NCI-H1930 (cell line): ENCODE measurements around the gene TRIP4.
"Not testable (repeated sequence)": the region's sequence is repeated elsewhere in the genome, so short reads cannot be mapped to it uniquely, and the experiment has no call there.

ENCODE experiments used
- DNase-seq, 2 experiments: peaks; one replicate each; lab custom pipeline; 2025; lab: John Stamatoyannopoulos, UW

Gene TRIP4

GRCh38 chr15:64381000-64381751, 6.5 kb upstream of the TRIP4 start, which contains the start of gene PCLAF:
Gene PCLAF (minus strand): TSS chr15:64381441. CDS start chr15:64381371, 70 bp downstream.
- peak; percentile 41 to 70 for DNase-seq

GRCh38 chr15:64383760-64384159, 3.9 kb upstream of the TRIP4 start:
- DNase-seq: no peak

GRCh38 chr15:64386291-64386690, 1.3 kb upstream of the TRIP4 start:
- no peak for DNase-seq

- no peak for DNase-seq
These were observed 1.4 kb downstream of the TRIP4 start for GRCh38 chr15:64389036-64389435.

GRCh38 chr15:64392471-64392870, 4.8 kb downstream of the TRIP4 start:
- not testable (repeated sequence) for DNase-seq

GRCh38 chr15:64396789-64397188, 9.2 kb downstream of the TRIP4 start:
- DNase-seq: no peak

- DNase-seq: no peak
These were observed 10.9 kb downstream of the TRIP4 start for GRCh38 chr15:64398575-64398974.

- no peak for DNase-seq
These were observed 12.9 kb downstream of the TRIP4 start for GRCh38 chr15:64400583-64400982.

GRCh38 chr15:64412216-64412615, 24.6 kb downstream of the TRIP4 start:
- no peak for DNase-seq

GRCh38 chr15:64422697-64423096, 35.1 kb downstream of the TRIP4 start:
- no peak for DNase-seq

- DNase-seq: no peak
These were observed 36.3 kb downstream of the TRIP4 start for GRCh38 chr15:64423970-64424369.

- DNase-seq: no peak
These were observed 37.6 kb downstream of the TRIP4 start for GRCh38 chr15:64425221-64425620.

- DNase-seq: no peak
These were observed 39.3 kb downstream of the TRIP4 start for GRCh38 chr15:64426845-64427465.

GRCh38 chr15:64429448-64429847, 41.8 kb downstream of the TRIP4 start:
- DNase-seq: no peak

- DNase-seq: peak in 1 of 2 experiments; percentile 0
These were observed 42.5 kb downstream of the TRIP4 start for GRCh38 chr15:64430000-64430735.

GRCh38 chr15:64437982-64438381, 50.3 kb downstream of the TRIP4 start:
- DNase-seq: no peak

GRCh38 chr15:64438653-64439447, 51.2 kb downstream of the TRIP4 start:
- no peak for DNase-seq

GRCh38 chr15:64441852-64442251, 54.2 kb downstream of the TRIP4 start:
- DNase-seq: no peak

GRCh38 chr15:64443016-64443415, 55.4 kb downstream of the TRIP4 start:
- no peak for DNase-seq

- DNase-seq: no peak
These were observed 56.3 kb downstream of the TRIP4 start for GRCh38 chr15:64443747-64444621.

- DNase-seq: no peak
These were observed 57.2 kb downstream of the TRIP4 start for GRCh38 chr15:64444836-64445235.
